HG02884 (cell line): ENCODE data around the gene CLTCL1.
"Not testable (repeated sequence)": the region's sequence is repeated elsewhere in the genome, so short reads cannot be mapped to it uniquely, and the experiment has no call there.

Source experiments
- ATAC-seq: cut with Tn5 transposase; IDR thresholded peaks from one replicate; pipeline ENCODE4 v1.9.1; 2021; ENCODE audit warnings: mild to moderate bottlenecking, moderate library complexity; ENCODE audit not compliant: unreplicated experiment

CLTCL1 gene

GRCh38 chr22:19177164-19178064, 114.1 kb downstream of the CLTCL1 start:
- ATAC-seq, result no peak

DNA sequence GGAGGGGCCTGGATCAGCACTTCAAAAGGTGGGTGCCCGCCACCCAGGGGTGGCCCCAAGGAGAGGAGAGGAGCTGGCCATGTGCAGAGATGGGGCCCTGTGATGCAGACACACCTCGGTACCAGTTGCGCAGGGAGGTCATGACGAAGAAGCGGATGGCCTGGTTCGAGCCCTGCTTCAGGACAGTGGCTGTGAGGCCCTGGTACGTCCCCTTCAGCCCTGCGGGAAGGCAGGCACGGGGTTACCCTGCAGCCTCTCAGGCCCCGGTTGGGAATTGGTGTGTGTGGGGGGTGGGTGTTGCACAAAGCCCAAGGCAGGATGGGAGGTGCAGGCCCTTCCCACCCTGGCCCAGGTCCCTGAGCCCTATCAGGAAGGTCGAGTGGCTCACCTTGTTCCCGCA, 114.8 kb downstream of the CLTCL1 start:
- no peak for ATAC-seq

- ATAC-seq, result no peak
Measured at GRCh38 chr22:19176175-19176643, 115.3 kb downstream of the CLTCL1 start.

- no peak for ATAC-seq
Measured at GRCh38 chr22:19175602-19176174, 115.8 kb downstream of the CLTCL1 start.

- ATAC-seq, result no peak
Measured at GRCh38 chr22:19175026-19175601, 116.4 kb downstream of the CLTCL1 start.

DNA sequence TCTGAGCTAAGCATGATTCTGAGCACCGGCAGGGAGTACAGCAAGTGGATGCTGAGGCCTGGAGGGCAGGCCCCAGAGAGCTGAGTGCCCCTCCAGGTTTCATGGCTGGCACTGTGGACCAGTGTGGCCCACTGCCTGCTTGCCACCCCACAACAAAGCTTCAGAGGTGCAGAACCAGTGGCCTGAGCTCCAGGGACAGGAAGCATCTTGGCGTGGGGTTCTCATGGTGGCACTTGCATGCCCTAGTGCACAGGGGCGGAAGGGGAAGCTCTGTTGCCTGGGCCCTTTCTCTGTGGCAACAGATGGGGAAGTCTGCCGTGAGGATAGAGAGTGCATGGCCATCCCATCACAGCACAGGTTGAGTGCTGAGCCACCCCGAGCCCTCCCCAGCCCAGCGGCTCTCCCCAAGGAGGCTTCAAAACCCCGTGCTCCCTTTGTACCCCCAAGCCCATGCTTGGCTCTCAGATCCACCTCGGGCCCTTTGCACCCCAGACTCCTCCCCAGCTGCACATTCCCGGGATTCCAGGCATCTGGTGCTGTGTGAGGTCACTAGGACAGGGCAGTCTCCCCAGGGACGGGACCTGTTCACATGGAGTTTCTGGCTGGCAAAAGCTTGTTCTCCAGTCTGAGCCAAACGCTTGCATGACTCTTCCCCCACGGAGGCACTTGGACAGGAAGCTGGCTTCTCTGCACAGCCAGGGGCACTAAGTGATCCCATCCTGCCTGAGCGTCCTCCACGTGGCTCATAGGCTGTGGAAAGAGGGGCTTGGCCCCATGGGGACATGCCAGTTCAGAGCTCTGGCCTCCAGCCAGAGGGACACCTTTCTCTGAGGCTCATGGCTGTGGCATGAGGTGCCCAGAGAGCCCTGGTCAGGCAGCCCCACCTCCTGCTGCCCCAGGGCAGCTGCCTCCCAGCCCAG, 117.2 kb downstream of the CLTCL1 start:
- ATAC-seq, result no peak

GRCh38 chr22:19173047-19174035, 118.2 kb downstream of the CLTCL1 start:
- no peak for ATAC-seq

DNA sequence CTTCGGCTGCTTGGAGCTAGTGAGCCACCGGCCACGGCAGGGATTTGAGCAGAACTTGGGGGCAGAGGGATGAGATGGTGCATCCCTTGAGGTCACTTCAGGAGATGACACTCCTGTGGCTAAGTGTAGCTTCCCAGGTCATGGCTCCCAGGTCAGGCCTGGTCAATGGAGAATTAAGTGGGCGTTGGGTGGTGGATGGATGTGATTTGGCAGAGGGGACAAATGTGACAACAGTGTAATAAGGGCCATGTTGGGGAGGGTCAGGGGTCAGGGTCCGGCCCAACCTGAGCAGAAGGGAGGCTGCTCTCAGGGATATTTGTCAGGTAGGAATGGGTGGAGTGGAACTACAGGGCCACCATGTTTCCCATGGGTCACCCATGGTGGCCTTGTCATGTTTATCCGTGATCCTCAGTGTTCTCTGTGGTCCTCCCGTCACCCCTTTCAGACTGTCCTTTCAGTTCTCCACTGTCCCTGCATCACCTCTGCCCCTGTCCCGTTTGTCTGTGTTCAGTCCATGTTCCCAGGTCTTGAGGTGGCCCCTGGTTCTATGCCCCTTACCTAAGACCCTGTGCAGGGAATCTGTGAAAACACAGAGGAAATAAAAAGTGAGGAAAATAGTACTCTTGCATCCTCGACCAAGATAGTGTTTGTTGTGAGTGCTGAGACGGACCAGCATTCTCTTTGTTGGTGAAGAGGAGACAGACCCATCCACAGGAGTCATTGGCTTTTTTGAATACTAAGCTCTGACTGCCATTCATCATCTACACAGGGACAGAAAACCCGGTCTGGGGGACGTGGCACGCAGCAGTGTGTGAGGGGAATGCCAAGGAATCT, 119.1 kb downstream of the CLTCL1 start:
- ATAC-seq, result no peak

DNA sequence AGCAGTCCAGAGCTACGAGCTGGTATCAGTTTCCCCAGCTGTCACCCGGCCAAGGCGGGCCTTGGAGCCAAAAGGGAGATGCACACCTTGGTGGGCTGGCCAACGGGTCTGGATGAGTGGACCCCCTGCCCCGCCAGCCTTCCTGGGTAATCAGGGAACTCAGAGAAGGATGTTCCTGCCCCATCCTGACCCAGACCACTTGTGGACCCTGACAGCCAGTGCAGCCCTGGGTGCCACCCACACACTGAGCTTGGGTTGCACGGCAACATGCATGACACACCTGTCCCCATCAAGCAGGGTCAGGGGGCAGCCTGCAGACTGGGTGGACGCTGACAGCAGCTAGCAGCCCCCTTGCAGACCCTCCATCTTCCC, 121.6 kb downstream of the CLTCL1 start:
- ATAC-seq, result no peak

DNA sequence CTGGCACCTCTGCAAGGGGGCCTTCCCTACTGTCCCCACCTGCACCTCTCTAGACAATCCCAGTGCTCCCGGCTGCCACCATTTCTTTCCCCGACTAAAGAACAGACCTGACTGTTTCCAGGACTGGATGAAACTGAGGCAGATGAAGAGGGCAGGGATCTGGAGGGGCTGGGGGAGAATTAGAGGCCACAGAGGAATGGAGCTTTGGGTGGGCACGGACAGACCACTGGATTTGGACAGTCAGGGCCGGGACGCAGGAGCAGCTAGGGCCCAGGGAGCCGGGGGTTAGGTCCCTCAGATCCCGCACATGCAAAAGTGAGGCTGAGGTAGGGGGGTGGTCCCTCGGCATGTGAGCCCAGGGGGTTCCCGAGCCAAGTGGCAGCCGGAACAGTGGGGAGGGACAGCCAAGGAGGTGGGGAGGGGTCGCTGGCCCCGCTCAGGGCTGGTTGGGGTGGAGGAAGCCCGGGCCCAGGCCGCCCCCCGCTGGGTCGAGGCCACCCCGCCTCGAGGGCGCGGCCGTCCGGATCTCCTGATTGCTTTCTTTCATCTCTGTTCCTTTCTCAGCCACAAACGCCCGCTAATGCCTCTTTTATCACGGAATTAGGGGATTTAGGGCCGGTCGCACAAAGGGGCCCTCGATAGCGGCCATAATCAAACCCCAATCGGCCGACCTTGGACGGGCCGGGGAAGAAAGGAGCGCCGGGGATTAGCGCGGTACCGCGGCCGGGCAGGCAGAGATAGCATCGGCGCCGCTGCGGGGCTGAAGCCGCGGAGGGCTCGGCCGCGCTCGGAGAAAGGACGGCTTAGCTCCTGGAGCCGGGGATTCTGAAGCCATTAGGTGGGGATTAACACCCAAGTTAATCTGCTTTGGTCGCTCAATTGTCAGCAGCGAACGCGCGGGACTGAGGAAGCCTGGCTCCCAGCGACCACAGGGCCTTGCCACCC, 122.2 kb downstream of the CLTCL1 start:
- no peak for ATAC-seq

DNA sequence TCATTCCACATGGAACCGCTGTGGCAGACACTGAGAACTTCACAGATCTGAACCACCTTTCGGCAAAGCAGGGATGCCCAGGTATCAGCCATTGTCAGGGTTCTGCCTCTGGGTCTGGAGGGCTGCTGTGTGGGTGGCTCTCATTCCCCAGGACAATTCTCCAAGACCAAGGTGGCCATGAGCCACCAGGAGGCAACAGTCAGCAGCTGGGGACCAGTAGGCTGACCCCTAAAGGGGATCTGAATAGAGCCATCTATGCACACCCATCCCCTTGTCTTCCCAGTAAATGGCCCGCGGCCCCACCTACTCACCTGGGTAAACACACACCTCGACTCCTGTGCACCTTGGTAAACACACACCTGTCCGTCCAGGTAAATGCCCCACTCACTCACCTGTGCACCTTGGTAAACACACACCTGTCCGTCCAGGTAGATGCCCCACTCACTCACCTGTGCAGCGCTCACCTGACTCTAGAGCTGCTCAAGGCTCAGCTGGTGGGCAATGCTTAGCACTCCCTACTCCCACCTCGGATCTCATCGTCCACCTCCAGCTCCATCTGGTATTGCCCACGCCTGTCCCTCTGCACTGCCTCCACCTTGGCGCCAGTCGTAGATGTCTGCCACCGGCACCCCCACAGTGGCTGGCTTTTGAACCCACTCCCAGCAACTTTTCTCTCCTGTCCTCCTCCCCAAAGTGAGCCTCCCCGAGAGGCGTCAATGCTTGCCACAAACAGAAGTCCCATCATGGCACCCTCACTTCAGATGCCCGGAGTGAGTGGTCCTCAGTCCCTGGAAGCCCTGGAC, 123.2 kb downstream of the CLTCL1 start:
- no peak for ATAC-seq

DNA sequence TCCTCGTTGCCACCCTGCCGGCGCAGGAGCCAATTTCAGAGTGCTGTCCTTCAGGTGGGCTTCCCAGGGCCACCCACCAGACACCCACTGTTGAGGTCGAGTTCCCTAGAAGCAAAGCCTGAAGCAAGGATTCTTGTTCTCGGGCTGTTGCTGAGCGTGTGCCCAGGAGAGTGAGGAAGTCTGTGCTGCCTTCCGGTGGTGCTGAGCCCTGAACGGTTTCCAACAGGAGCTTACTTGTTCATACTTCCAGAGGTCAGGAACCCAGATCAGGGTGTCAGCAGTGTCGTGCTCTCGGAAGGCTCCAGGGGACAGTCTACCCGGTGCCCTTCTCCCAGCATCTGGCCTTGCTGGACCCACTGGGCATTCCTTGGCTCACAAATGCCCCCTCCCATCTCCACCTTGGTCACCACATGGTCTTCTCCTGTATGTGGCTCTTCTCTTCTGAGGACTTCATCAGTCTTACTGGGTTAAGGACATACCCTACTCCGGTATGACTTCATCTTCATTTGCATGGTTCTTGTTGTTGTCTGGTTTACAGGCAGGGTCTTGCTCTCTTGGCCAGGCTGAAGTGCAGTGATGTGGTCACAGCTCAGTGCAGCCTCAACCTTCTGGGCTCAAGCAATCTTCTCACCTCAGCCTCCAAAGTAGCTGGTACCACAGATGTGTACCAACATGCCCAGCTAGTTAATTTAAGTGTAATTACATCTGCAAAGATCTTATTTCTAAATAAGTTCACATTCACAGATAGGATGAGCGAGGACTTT, 124.2 kb downstream of the CLTCL1 start:
- ATAC-seq, result no peak

- no peak for ATAC-seq
Measured at GRCh38 chr22:19166421-19166820, 125.1 kb downstream of the CLTCL1 start.

- no peak for ATAC-seq
Measured at GRCh38 chr22:19164425-19164824, 127.1 kb downstream of the CLTCL1 start.

DNA sequence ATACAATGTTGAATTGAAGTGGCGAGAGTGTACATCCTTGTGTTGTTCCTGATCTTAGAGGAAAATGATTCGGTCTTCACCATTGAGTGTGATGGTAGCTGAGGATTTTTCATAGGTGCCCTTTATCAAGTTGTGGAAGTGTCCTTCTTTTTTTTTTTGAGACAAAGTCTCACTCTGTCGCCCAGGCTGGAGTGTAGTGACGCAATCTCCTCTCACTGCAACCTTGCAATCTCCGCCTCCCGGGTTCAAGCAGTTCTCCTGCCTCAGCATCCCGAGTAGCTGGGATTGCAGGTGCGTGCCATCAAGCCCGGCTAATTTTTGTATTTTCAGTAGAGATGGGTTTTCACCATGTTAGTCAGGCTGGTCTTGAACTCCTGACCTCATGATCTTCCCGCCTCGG, 132.9 kb downstream of the CLTCL1 start:
- not testable (repeated sequence) for ATAC-seq

DNA sequence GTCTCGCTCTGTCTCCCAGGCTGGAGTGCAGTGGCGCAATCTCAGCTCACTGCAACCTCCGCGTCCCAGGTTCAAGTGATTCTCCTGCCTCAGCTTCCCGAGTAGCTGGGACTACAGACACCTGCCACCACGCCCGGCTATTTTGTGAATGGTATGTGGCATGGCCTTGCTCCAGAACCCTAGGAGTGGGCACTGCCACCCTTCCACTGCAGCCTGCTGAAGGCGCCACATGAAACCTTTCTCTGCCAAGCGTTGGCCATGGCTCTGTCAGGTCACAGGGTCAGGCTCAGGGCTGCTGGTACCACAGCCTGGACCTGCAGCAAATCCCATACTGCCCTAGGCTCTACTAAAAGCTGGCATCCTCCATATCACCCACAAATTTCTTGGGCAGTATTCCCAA, 135.4 kb downstream of the CLTCL1 start:
- not testable (repeated sequence) for ATAC-seq
